GM12878 (cell line): ENCODE results near the gene ALDH3A2. TPM values are rescaled to one million over a fixed set of nuclear protein-coding genes. Genes with fewer than 3 reads are reported as not detected.

Experiments
- ATAC-seq: fragments of 200-7000 bp; cut with Tn5 transposase; 3 replicates; pipeline ENCODE4 v1.9.1; 2020; ENCODE audit warnings: mild to moderate bottlenecking, moderate library complexity
- BruUV-seq: library from RNA; stranded (reverse); fragments of 400-500 nt; replicated peaks from 2 replicates; lab custom pipeline; 2021; lab: Mats Ljungman, UMichigan
- CTCF ChIA-PET: fragments of 300-600 bp; sonication (Branson Sonifier 250); formaldehyde crosslinking; extraction: SDS; loops from one replicate; lab custom pipeline; 2021; ENCODE audit warnings: inconsistent platforms; lab: Yijun Ruan, JAX
- POLR2A ChIA-PET: fragments of 350-600 bp; formaldehyde crosslinking; extraction: SDS; loops from one replicate; lab custom pipeline; 2021; ENCODE audit warnings: inconsistent platforms; lab: Charles Lee
- RAD21 ChIA-PET: fragments of 300-600 bp; sonication (Branson Sonifier 250); formaldehyde crosslinking; loops from one replicate; lab custom pipeline; 2023; ENCODE audit warnings: antibody characterized with exemption; ENCODE audit not compliant: unreplicated experiment; lab: Charles Lee
- SMC1A ChIA-PET: fragments of 300-600 bp; sonication (Branson Sonifier 250); formaldehyde crosslinking; loops from one replicate; lab custom pipeline; 2023; ENCODE audit not compliant: unreplicated experiment, uncharacterized antibody; lab: Charles Lee
- DNase-seq: peaks from one replicate; pipeline ENCODE4 v3.0.0-alpha.2; 2011; ENCODE audit warnings: low read depth, low spot score
- FAIRE-seq: peaks from 3 replicates; lab custom pipeline; 2011; peaks lifted over from hg19 to GRCh38; lab: Jason Lieb, UNC
- H2AFZ ChIP-seq: 2 replicates; pipeline ENCODE4 v1.6.0; 2011; ENCODE audit warnings: low read depth, low read length, control low read depth; ENCODE audit not compliant: control insufficient read depth
- H3K27ac ChIP-seq: 2 replicates; pipeline ENCODE4 v1.5.1; 2011; ENCODE audit warnings: control low read depth; ENCODE audit not compliant: control insufficient read depth, insufficient read depth
- H3K27me3 ChIP-seq, 2 experiments: replicated peaks in 1 of 2; 2 replicates each; pipeline versions ENCODE4 v1.6.0 to v1.6.1; 2011; ENCODE audit warnings: low read length in 1 of 2; ENCODE audit not compliant: control insufficient read depth in 2 of 2, insufficient read depth in 2 of 2
- H3K36me3 ChIP-seq, 2 experiments: 2 replicates each; pipeline ENCODE4 v1.5.1; 2011; ENCODE audit warnings: low read length in 1 of 2; ENCODE audit not compliant: control insufficient read depth in 2 of 2, insufficient read depth in 2 of 2
- H3K4me1 ChIP-seq: 2 replicates; pipeline ENCODE4 v1.6.1; 2011; ENCODE audit warnings: mild to moderate bottlenecking, low read length, moderate library complexity, mixed read lengths; ENCODE audit not compliant: control insufficient read depth, insufficient read depth
- H3K4me2 ChIP-seq: 2 replicates; pipeline ENCODE4 v1.6.0; 2011; ENCODE audit warnings: control low read depth; ENCODE audit not compliant: control insufficient read depth, insufficient read depth
- H3K4me3 ChIP-seq: fragments of 200-600 bp; sonication (generic); 2 replicates; pipeline ENCODE4 v1.5.1; 2016
- H3K79me2 ChIP-seq: 2 replicates; pipeline ENCODE4 v1.6.0; 2011; ENCODE audit warnings: low read length; ENCODE audit not compliant: control insufficient read depth, insufficient read depth
- H3K9ac ChIP-seq: 2 replicates; pipeline ENCODE4 v1.8.0; 2011; ENCODE audit warnings: low read length, control low read depth, mixed read lengths; ENCODE audit not compliant: control insufficient read depth, insufficient read depth
- H3K9me3 ChIP-seq: replicated peaks from 3 replicates; pipeline ENCODE4 v1.5.1; 2011; ENCODE audit warnings: mild to moderate bottlenecking, low read length; ENCODE audit not compliant: control insufficient read depth, insufficient read depth
- H4K20me1 ChIP-seq: 2 replicates; pipeline ENCODE4 v1.6.0; 2011; ENCODE audit not compliant: control insufficient read depth, insufficient read depth
- BACH1 ChIP-seq: fragments of 450-650 bp; IDR thresholded peaks from 2 replicates; pipeline ENCODE4 v1.6.1; 2017; ENCODE audit warnings: mild to moderate bottlenecking, borderline replicate concordance
- BHLHE40 ChIP-seq, 2 experiments: fragments of 450-650 bp in 1 of 2; IDR thresholded peaks; 2 replicates each; pipeline ENCODE4 v1.6.1; 2011 to 2017; ENCODE audit warnings: low read depth in 2 of 2, borderline replicate concordance in 1 of 2, improper control_type of control experiment in 1 of 2, low read length in 1 of 2, mild to moderate bottlenecking in 1 of 2
- BRCA1 ChIP-seq: IDR thresholded peaks from 2 replicates; pipeline ENCODE4 v1.6.1; 2011; ENCODE audit warnings: low read depth, low read length, improper control_type of control experiment
- CEBPZ ChIP-seq: fragments of 150-350 bp; IDR thresholded peaks from 2 replicates; pipeline ENCODE4 v1.6.1; 2016; ENCODE audit warnings: low read depth, low read length
- E4F1 ChIP-seq: fragments of 450-650 bp; IDR thresholded peaks from 2 replicates; pipeline ENCODE4 v1.6.1; 2018; ENCODE audit warnings: borderline replicate concordance, mild to moderate bottlenecking; ENCODE audit not compliant: partially characterized antibody
- FOXK2 ChIP-seq: fragments of 450-650 bp; IDR thresholded peaks from 2 replicates; pipeline ENCODE4 v1.6.1; 2017; ENCODE audit warnings: mild to moderate bottlenecking, moderate library complexity
- GABPA ChIP-seq: IDR thresholded peaks from 2 replicates; pipeline ENCODE4 v1.6.1; 2014; ENCODE audit warnings: antibody characterized with exemption, low read depth, mild to moderate bottlenecking, inconsistent platforms
- LARP7 ChIP-seq: fragments of 450-650 bp; IDR thresholded peaks from 2 replicates; pipeline ENCODE4 v1.6.1; 2017; ENCODE audit warnings: mild to moderate bottlenecking
- MAX ChIP-seq: IDR thresholded peaks from 2 replicates; pipeline ENCODE4 v1.6.1; 2012; ENCODE audit warnings: low read depth, low read length, improper control_type of control experiment
- NR2C2 ChIP-seq: IDR thresholded peaks from 2 replicates; pipeline ENCODE4 v1.6.1; 2011; ENCODE audit warnings: borderline replicate concordance, low read depth; ENCODE audit not compliant: control insufficient read depth, insufficient read length
- POU2F2 ChIP-seq: IDR thresholded peaks from 3 replicates; pipeline ENCODE4 v1.6.1; 2011; ENCODE audit warnings: low read depth, mild to moderate bottlenecking, low read length, borderline replicate concordance
- RB1 ChIP-seq: fragments of 450-650 bp; formaldehyde crosslinking; IDR thresholded peaks from 2 replicates; pipeline ENCODE4 v1.6.1; 2017; ENCODE audit warnings: mild to moderate bottlenecking, borderline replicate concordance
- RELA ChIP-seq: fragments of 450-650 bp; IDR thresholded peaks from 2 replicates; pipeline ENCODE4 v1.8.0; 2014; ENCODE audit warnings: borderline replicate concordance; ENCODE audit not compliant: partially characterized antibody
- RELB ChIP-seq: fragments of 450-650 bp; IDR thresholded peaks from 2 replicates; pipeline ENCODE4 v1.6.1; 2017; ENCODE audit warnings: low read depth, mild to moderate bottlenecking, moderate library complexity
- WGBS: methylation state at CpG from one replicate; pipeline ENCODE4 v1.1.6; 2016; ENCODE audit warnings: low lambda C conversion rate; ENCODE audit not compliant: insufficient replicate concordance, insufficient coverage; ENCODE audit errors: missing lambda C conversion rate; 5-methylcytosine and 5-hydroxymethylcytosine counted together
- in situ Hi-C: fragments of 300-500 bp; cut with MboI; formaldehyde crosslinking; loops from 9 replicates; pipeline ENCODE4 v1.14.3; 2018; ENCODE audit warnings: mixed read lengths
- intact Hi-C: fragments of 100-400 bp; cut with micrococcal nuclease; formaldehyde crosslinking; loops from one replicate; pipeline ENCODE4 v1.14.2; 2022; ENCODE audit not compliant: unreplicated experiment
- polyA plus RNA-seq, 11 experiments: library from polyadenylated mRNA; depleted of rRNA in 4 of 11; unstranded in 6 of 11; stranded (reverse) in 5 of 11; fragments of >200 nt; fragmentation: Nextera tagmentation in 4 of 11; fragmentation: Illumina TruSeq in 1 of 11; extraction: Ambion mirVana in 4 of 11; extraction: Trizol in 1 of 11; gene quantifications; 1 replicate in 1 of 11; 2 replicates in 10 of 11; pipeline versions ENCODE4 v1.2.1 to v1.2.3, GENCODE V29; 2011 to 2016; ENCODE audit warnings: inconsistent platforms in 2 of 11, missing spikeins in 2 of 11, low read depth in 1 of 11
- total RNA-seq, 4 experiments: library from RNA; depleted of rRNA in 3 of 4; stranded (reverse); fragments of >200 nt in 3 of 4; fragmentation: Illumina TruSeq in 1 of 4; extraction: Trizol in 1 of 4; gene quantifications; 2 replicates each; pipeline versions ENCODE4 v1.2.1 to v1.2.3, GENCODE V29; 2013 to 2021

Gene ALDH3A2
- total and polyA plus RNA-seq, 10 of the 15 experiments (the other 5 are each of a cell fraction or from before 2014, with no cell fraction given): 5.0 to 37.0 (median 26.1) TPM

GRCh38 chr17:19717411-19717908, 68.9 kb downstream of the ALDH3A2 start:
- Histone ChIP-seq H3K9ac (no peak overlapping the region), H3K9me3 (no peaks in the 10 kb centered on the region), H3K4me1 (no peaks in the 10 kb centered on the region), H3K36me3 (no peaks in the 10 kb centered on the region), H4K20me1 (no peaks in the 10 kb centered on the region), H3K27me3 (peaks cover 0 to 2% of the 10 kb centered on the region in 2 experiments; a peak in 1 of 4 replicates), H3K4me3 (no peak overlapping the region), H3K79me2 (no peaks in the 10 kb centered on the region), H2AFZ (no peak overlapping the region), H3K4me2 (no peak overlapping the region), H3K27ac (no peak overlapping the region)
- POLR2A ChIA-PET: no interaction called here
- TF ChIP-seq FOXK2 (no peak), BRCA1 (no peak), RELA (no peak), NR2C2 (no peak), POU2F2 (no peak), CEBPZ (no peak), RB1 (no peak), MAX (no peak), RELB (no peak), E4F1 (no peak), LARP7 (no peak), GABPA (no peak), BHLHE40 (IDR thresholded peaks at IDR 0.05; ENCODE audit: borderline replicate concordance in 1 of 2, low read depth in 2 of 2, low read length in 1 of 2) (no peak), BACH1 (no peak)
- RAD21 ChIA-PET: no interaction called here
- CTCF ChIA-PET: no interaction called here
- FAIRE-seq (no peak), DNase-seq (no peak), ATAC-seq (no peak)
- intact Hi-C loops (no loop called here), in situ Hi-C loops (no loop called here)
- WGBS: 44% methylated on average over 10 of the region's 10 CpGs
- no TSS peak for BruUV-seq
- SMC1A ChIA-PET: interaction anchor here (1.0 kb wide), 1 partner anchor 188 kb away, joined by 3 read pairs; no protein-coding TSS in a partner anchor
